8988T (cell line): Measurements from ENCODE around the gene AICDA.
"Not testable (repeated sequence)": the region's sequence is repeated elsewhere in the genome, so short reads cannot be mapped to it uniquely, and the experiment has no call there.

Experiments used
- DNase-seq: peaks from one replicate; pipeline ENCODE4 v3.0.0; 2011

Gene AICDA

DNA sequence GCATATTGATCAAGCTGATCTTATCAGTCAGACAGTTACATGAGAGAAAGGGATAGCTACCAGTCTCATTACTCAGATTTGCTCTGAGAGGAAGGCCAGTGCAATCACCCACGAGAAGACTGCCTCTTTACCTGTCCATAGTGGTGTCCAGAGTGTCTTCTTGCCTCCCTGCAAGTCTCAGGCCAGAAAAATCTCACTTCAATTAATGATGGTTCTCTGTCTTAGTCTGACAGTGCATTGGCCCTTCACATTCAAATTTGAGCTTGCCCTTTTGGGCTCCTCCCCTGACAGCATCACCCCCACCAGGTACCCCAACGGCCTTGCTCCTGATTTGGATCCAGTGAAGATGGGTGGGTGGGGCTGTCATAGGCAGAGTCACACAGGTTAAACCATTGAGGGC, at the start of gene AICDA:
TSS of gene AICDA (minus strand) at position 231 of the 400 bp plus-strand sequence. CDS start at position 139, 92 bp downstream.
- DNase-seq: no peak

DNA sequence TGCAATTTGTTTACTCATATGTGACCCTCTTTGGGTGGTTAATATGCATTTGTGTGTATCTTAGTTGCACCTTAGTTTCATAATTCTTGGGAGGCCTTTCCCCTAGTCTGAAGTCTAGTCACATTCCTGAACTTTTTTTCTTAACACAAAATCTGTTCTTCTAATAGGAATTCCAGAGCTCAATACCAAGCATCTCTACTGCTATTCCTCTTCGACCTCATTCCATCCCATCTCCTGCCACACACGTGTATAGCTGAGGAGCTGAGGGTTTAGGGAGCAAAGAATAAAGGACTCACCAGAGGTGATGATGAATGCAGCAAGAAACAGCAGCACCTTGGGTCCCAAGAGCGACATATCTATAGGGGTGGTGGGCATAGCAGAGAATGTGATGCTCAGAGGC, 49.1 kb upstream of the AICDA start:
- no peak for DNase-seq

GRCh38 chr12:8661016-8661415, 48.4 kb upstream of the AICDA start:
- DNase-seq: no peak

DNA sequence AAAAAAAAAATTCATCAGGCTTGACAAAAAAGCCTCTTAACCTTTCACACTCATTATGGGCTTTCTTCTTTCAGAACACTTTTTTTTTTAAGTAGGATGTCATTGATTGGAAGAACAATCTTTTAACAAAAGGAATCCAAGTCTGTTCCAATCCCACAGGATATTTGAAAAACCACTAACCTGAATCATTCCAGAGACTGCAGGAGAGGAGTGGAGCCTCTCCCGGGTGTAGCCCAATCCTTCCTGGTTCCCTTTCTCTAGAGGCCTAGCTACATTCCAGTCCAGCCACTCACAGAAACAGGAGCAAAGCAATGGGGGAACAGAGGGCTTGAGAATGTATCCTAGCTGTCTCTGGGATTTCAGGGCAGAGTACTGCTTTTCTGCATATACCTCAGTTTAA, 45.7 kb upstream of the AICDA start:
- DNase-seq: no peak

DNA sequence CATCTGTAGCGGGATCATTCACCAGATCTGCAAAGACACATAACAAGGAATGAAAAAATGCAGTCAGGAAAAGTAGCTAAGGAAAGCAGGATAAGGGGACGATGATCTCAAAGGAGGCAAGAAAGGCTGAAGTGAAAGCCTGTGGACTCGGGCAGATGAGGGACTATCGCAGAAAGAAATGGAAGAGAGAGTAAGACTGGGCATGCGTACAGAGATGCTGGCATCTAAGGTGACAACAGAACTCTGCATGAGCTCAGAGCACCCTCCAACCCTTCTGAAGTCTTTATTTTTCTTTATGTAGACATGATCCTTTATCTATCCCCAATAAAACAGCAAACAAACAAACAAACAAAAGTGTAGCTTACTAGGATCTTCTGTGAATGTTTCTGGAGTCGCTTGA, 42.8 kb upstream of the AICDA start:
- DNase-seq: no peak

DNA sequence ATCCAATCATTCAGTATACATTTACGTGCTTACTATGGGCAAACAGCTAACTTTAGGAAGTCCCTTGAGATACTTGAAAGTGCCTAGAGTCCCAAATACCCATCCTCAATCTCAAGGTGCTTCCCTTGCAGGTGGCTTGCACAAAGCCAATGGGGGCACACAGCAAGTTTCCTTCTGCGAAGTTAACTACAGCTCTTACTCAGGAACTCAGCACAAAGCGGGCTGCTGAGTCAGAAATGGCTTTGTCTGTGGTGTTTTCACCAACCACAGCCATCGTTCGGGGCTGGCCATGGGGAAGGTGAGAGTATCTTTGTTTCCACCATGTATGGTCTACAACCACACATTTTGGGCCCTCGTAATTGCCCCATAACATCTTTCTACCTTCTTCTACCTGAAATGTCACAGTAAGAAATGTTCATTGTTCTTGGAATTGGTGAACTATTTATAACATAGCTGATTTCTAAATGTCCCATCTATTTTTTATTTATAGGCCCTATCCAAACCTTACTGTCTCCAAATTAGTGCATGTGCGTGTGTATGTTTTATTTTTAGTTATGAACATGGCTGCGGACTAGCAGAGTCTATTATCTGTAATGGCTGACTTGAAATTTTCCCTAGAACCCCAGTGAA, 36.0 kb upstream of the AICDA start:
- no peak for DNase-seq

DNA sequence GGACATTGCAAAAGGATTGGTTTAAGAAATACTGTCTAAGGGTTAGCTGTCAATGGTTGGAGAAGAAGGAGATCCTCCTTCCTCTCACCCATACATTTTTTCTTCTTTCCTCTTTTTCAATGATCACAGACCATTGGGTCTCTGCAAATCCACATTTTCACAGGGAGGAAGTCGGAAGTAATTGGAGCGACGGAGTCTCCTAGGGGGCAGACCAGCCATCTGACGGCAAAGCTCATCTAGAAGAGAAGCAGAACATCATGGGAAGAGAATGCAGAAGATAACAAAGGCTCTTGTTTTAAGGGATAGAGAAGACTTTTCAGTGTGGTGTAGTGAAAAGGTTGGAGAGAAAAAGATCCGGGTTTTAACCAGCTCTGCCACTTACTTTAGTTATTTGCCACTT, 35.3 kb upstream of the AICDA start:
- DNase-seq: no peak

DNA sequence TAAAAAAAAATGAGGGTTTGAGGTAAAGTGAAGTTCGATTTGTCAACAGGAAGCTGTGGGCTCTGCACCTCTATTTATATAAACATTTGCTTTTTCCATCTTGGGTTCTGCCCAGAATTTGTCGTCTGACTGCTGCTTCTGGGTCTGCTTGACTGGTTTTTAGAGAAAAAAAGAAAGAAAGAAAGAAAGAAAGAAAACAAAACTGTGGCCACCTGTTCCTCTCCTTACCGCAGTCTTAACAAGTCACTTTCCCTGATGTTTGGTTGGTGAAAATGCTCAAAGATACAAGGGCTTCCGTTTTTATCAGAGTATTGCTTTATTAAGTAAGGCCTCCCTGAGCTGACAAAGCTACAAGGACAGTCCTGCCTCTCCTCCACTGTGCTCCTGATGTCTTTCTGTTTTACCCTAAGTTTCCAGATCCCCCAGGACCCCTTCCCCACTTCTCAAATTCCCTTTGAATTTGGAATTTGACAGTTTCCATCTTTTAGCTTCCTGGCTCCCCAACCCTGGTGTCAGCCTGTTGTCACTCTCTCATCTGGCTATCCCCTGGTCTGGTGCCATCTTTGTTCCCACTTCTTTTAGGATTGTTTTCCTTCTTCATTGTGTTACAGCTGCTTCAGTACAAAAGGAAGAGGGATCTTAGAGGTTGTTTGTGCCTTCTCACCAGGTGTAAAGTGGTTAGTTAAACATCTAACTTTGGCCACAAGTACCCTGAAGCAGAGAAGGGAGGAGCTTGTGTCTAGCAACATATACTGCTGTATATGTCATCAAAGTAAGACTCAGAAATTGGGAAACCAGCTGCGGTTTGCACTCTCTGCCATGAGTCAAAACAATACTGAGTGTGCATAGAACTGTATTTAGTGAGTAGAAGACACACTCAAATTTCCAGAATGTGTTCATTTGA, 31.9 kb upstream of the AICDA start:
- DNase-seq: no peak

DNA sequence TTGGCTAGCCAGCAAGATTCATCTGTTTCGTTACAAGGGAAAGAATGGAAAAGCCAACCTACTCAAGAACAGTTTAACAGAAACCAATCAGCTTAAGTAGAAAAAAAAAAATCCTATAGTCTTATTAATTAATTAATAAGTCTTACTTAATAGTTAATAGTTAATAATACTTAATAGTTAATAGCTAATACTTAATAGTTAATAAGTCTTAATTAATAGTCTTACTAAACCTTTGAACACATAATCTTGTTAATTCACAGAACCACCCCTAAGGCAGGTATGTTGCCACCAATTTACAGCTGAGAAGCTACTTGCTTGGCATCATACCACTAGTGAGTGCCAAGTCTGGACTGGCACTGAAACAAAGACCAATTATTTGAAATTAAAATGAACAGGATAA, 30.1 kb upstream of the AICDA start:
- DNase-seq: no peak

DNA sequence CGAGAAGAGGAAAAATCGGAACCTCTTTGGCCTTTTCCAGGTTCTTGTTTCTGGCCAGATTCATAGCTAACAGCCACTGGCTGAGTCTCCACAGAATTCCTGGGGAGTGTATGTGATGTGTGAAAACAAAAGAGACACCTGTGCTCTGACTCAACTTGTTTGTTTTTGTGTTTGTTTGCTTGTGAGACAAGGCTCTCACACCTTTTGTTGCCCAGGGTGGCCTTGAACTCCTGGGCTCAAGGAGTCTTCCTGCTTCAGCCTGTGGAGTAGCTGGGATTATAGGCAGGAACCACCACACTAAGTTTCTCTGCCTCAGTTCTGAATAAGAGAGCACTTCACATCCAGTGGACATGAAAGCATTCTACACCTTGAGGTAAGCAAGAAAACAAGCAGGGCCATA, 27.3 kb upstream of the AICDA start:
- DNase-seq: no peak

DNA sequence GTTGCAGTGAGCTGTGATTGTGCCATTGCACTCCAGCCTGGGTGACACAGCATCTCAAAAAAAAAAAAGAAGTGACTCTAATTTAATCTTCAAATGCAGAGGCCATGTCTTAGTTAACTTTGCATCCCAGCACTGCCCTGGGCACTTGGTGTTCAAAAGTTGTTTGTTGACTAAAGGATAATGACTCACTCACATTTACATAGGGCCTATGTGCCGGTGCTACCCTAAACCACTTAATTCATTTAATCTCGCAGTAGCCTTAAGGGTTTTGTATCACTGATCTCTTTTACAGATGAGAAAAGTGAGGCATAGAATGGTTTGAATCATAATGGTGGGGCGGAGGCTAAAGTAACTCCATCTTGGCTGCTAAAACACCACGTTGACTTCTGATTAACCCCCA, 26.3 kb upstream of the AICDA start:
- no peak for DNase-seq

GRCh38 chr12:8637666-8638065, 25.0 kb upstream of the AICDA start:
- no peak for DNase-seq

- no peak for DNase-seq
Measured at GRCh38 chr12:8637244-8637643, 24.6 kb upstream of the AICDA start.

DNA sequence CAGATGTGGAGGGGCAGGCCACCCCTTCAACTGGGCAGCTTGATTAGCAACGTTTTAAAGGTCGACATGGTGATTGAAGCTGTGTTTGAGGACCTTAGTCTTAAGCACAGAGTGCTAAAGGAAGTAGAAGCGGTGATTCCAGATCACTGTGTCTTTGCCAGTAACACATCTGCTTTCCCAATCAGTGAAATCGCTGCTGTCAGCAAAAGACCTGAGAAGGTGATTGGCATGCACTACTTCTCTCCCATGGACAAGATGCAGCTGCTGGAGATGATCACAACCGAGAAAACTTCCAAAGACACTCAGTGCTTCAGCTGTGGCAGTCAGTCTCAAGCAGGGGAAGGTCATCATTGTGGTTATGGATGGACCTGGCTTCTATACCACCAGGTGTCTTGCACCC, 23.9 kb upstream of the AICDA start:
- no peak for DNase-seq

- DNase-seq: not testable (repeated sequence)
Measured at GRCh38 chr12:8636007-8636346, 23.3 kb upstream of the AICDA start.

DNA sequence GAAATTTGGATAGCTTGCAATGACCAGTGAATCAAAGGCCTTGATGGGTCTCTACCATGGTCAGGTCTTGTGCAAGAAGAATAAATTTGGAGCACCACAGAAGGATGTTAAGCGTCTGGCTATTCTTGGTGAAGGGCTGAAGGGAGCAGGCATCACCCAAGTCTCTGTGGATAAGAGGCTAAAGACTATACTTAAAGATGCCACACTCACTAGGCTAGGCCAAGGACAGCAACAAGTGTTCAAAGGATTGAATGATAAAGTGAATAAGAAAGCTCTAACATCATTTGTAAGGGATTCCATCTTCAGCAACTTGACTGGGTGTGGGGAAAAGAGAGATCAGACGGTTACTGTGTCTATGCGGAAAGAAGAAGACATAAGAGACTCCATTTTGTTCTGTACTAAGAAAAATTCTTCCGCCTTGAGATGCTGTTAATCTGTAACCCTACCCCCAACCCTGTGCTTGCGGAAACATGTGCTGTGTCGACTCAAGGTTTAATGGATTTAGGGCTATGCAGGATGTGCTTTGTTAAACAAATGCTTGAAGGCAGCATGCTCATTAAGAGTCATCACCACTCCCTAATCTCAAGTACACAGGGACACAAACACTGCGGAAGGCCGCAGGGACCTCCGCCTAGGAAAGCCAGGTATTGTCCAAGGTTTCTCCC, 22.8 kb upstream of the AICDA start:
- not testable (repeated sequence) for DNase-seq

GRCh38 chr12:8630131-8630530, 17.5 kb upstream of the AICDA start:
- DNase-seq: no peak

DNA sequence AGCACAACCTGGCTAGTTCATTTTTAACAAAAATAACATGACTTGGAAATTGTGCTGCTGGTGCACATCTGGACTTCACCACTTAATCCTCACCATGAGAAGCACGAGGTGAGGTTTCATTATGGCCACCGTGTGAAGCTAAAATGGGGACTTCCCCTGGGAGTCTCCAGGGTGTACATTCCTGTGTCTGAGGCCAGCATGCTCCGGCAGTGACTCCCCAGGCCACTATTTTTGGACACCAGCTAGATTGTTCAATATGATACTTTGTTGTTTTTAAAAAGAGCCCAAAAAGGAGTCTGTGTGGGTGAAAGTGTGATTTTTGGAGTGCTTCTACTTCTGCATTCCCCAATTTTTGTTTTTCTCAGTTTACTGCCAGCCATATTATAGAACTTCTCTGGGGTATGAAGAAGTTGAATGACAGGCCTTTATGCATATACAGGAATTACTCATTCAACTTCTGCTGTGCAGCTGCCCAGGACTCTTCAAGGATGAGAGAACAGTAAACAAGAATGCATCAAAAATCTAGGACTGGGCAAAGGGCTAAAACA, 16.9 kb upstream of the AICDA start:
- no peak for DNase-seq

DNA sequence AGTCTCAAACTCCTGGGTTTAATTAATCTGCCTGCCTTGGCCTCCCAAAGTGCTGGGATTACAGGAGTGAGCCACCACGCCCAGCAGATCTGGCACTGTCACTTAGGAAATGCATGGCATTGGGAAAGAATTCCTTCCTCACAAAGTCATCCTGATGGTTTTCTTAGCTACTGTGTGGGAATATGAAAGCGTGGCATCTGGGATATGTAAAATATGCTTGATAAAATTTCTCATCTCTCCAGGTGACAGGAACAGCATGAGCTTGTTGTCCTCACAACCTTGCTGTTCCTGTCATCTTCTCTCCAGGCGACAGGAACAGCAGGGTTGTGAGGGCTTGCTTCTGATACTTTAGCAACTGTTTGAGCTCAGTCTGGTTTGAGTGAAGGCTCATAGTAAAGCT, 16.1 kb upstream of the AICDA start:
- DNase-seq: no peak

GRCh38 chr12:8624750-8625149, 12.1 kb upstream of the AICDA start:
- not testable (repeated sequence) for DNase-seq

DNA sequence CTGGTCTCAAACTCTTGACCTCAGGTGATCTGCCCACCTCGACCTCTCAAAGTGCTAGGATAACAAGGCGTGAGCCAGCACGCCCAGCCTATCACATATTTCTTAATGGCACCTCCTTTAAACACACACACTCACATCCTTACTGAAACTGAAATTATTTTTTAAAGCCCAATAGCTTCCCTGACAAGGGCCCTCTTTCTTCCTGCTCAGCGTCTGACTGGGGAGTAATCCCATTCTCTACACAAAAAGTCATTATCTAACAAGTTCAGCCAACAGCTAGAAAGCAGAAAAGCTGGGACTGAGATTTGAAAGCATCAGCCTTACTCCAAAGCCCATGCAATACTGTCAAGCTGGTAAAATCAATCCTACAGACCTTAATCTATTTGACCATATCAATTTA, 10.0 kb upstream of the AICDA start:
- no peak for DNase-seq

- DNase-seq: no peak
Measured at GRCh38 chr12:8615206-8615605, 2.5 kb upstream of the AICDA start.

GRCh38 chr12:8613881-8614280, 1.2 kb upstream of the AICDA start:
- not testable (repeated sequence) for DNase-seq

GRCh38 chr12:8609061-8609570, 3.5 kb downstream of the AICDA start:
- DNase-seq: no peak
